Psoas muscle (tissue), 8 donors: Measurements from ENCODE around the gene LGR4. TPM values are rescaled to one million over a fixed set of nuclear protein-coding genes. Genes with fewer than 3 reads are reported as not detected.

Source experiments
- ATAC-seq, 4 donors: fragments of 200-7000 bp; cut with Tn5 transposase; one replicate each; pipeline ENCODE4 v1.9.1; 2020; ENCODE audit warnings: moderate library complexity in 3 of 4, mild to moderate bottlenecking in 2 of 4
- DNase-seq, 2 donors: peaks; one replicate each; pipeline ENCODE4 v3.0.0-alpha.2; 2020
- H3K27ac ChIP-seq: fragments of 200-600 bp; one replicate; pipeline ENCODE4 v1.8.0; 2022
- H3K27me3 ChIP-seq, 3 donors: fragments of 200-600 bp in 1 of 3; one replicate each; pipeline versions ENCODE4 v1.6.1 to v1.8.0; 2013 to 2022; ENCODE audit warnings: low read length in 2 of 3, mild to moderate bottlenecking in 2 of 3, moderate library complexity in 1 of 3; ENCODE audit not compliant: insufficient read depth in 3 of 3
- H3K36me3 ChIP-seq, 2 donors: fragments of 200-600 bp in 1 of 2; one replicate each; pipeline versions ENCODE4 v1.6.1 to v1.8.0; 2013 to 2022; ENCODE audit warnings: low read depth in 1 of 2, mild to moderate bottlenecking in 1 of 2, moderate library complexity in 1 of 2; ENCODE audit not compliant: insufficient read depth in 1 of 2
- H3K4me1 ChIP-seq: fragments of 200-600 bp; one replicate; pipeline ENCODE4 v1.8.0; 2022
- H3K4me3 ChIP-seq: fragments of 200-600 bp; one replicate; pipeline ENCODE4 v1.8.0; 2022; ENCODE audit warnings: mild to moderate bottlenecking
- H3K9me3 ChIP-seq: fragments of 200-600 bp; one replicate; pipeline ENCODE4 v1.8.0; 2022
- WGBS, 3 donors: extraction: QIAGEN DNeasy Blood & Tissue Kit; methylation state at CpG; one replicate each; pipeline versions ENCODE4 v1.1.6 to v1.1.7; 2013; 5-methylcytosine and 5-hydroxymethylcytosine counted together
- intact Hi-C, 2 donors: fragments of 100-400 bp; cut with DNase I; formaldehyde crosslinking; loops; one replicate each; pipeline versions ENCODE4 v1.11.0 to v1.14.2; 2022
- polyA plus RNA-seq, 3 donors: library from polyadenylated mRNA; stranded (reverse); fragments of 200-250 nt; gene quantifications; one replicate each; pipeline ENCODE4 v1.2.3, GENCODE V29; 2013
- total RNA-seq, 4 donors: library from RNA; stranded (reverse); fragmentation: NEBNext Ultra II Directional in 2 of 4; extraction: Animal tissue kit (Norgen Biotek cat#: 25700) in 2 of 4; gene quantifications; one replicate each; pipeline versions ENCODE4 v1.2.1 to v1.2.4, GENCODE V29; 2021 to 2023
- TF ChIP-seq, protein P1 (sequence below): fragments of 200-600 bp; IDR thresholded peaks from one replicate; pipeline ENCODE4 v1.8.0; 2022; ENCODE audit warnings: antibody characterized with exemption
- donor health status: healthy with polysubstance abuse.
- donor health status: DM: no; HTN: no; CAD: no; lungs with moderate emphysema.
- donor health status: Bipolar disorder and iron deficiency.
- donor health status: healthy.
- donor health status: DM: yes; HTN: yes; CAD: no.
- donor health status: DM: no; HTN: no; CAD: no.
- donor health status: DM: no; HTN: no; CAD: no.
- donor health status: DM: yes; HTN: yes; CAD: no.

The LGR4 gene
- total and polyA plus RNA-seq, 7 donors, result 3.9 to 15.2 (median 8.0) TPM

GRCh38 chr11:27392278-27393114, 80.1 kb downstream of the LGR4 start:
- Histone ChIP-seq H3K36me3 (no peaks in the 10 kb centered on the region), H3K4me3 (no peak overlapping the region), H3K9me3 (no peaks in the 10 kb centered on the region), H3K27ac (no peak overlapping the region), H3K27me3 (no peaks in the 10 kb centered on the region), H3K4me1 (peaks cover 9% of the 10 kb centered on the region)
- ATAC-seq, result no peak
- no peak for DNase-seq
- intact Hi-C loops, result no loop called here
- WGBS, 3 donors, result 69 to 83% (median 78%) methylated on average over 4 of the region's 4 CpGs
- TF ChIP-seq, protein P1, sequence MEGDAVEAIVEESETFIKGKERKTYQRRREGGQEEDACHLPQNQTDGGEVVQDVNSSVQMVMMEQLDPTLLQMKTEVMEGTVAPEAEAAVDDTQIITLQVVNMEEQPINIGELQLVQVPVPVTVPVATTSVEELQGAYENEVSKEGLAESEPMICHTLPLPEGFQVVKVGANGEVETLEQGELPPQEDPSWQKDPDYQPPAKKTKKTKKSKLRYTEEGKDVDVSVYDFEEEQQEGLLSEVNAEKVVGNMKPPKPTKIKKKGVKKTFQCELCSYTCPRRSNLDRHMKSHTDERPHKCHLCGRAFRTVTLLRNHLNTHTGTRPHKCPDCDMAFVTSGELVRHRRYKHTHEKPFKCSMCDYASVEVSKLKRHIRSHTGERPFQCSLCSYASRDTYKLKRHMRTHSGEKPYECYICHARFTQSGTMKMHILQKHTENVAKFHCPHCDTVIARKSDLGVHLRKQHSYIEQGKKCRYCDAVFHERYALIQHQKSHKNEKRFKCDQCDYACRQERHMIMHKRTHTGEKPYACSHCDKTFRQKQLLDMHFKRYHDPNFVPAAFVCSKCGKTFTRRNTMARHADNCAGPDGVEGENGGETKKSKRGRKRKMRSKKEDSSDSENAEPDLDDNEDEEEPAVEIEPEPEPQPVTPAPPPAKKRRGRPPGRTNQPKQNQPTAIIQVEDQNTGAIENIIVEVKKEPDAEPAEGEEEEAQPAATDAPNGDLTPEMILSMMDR, result no peak

GRCh38 chr11:27391331-27392015, 81.1 kb downstream of the LGR4 start:
- H3K27me3 ChIP-seq, result no peaks in the 10 kb centered on the region
- no peaks in the 10 kb centered on the region for H3K9me3 ChIP-seq
- intact Hi-C loops, result no loop called here
- ATAC-seq, result peak in 1 of 4 donors; percentile 37
- no peak for DNase-seq
- WGBS, 3 donors, result 67 to 81% (median 67%) methylated on average over 5 of the region's 5 CpGs
- H3K27ac ChIP-seq, result no peak overlapping the region
- peaks cover 9% of the 10 kb centered on the region for H3K4me1 ChIP-seq
- no peaks in the 10 kb centered on the region for H3K36me3 ChIP-seq
- TF ChIP-seq, protein P1, result no peak
- no peak overlapping the region for H3K4me3 ChIP-seq

DNA sequence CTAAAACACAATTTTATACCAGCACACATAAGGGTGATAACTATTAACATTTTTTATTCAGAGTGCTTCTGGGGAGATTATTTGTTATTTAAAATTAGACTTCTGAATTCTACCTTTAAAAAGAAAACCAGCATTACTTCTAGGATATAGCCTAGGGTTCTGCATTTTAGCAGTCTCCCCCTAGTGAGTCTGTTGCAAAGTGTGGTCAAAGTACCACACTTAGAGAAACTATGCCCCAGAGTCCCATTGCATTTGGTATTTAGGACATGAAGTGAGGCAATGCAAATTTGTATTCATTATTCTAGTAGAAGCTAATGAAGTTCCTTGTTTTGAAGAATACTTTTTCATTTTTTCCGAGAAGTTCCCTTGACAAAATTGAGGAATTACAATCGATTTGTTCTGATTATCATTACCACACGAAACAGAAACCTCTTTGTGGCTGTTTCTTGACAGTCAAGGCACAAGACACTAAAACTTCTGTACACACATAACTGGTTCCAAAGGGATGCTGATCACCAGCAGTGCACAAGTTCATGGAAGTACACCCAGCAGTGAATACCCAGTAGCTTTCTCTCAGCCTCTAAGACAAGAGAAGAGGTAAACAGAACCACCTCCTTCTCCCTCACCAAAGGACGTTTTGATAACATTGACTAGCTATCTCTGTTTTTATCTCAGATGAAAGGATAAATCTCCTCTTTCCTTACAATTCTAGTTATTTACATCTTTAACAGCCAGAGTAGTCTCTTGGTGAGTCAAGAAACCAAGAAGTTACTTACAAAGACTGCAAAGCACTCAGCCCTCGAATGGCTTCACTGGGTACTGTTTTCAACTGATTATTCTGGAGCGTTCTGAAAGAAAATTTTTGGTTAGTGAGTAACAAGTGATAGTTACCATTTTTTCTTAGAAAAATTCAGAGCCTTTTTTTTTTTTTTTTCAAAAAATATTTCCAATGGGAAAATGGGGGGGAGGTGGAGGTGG, 82.0 kb downstream of the LGR4 start:
- Histone ChIP-seq H3K4me1 (peaks cover 4% of the 10 kb centered on the region), H3K27me3 (no peaks in the 10 kb centered on the region), H3K27ac (no peak overlapping the region), H3K4me3 (no peak overlapping the region), H3K36me3 (no peaks in the 10 kb centered on the region), H3K9me3 (no peaks in the 10 kb centered on the region)
- 82 to 89% (median 87%) methylated on average over 6 of the region's 6 CpGs for WGBS, 3 donors
- ATAC-seq (no peak), DNase-seq (no peak)
- TF ChIP-seq, protein P1, result no peak
- intact Hi-C loops, result no loop called here

DNA sequence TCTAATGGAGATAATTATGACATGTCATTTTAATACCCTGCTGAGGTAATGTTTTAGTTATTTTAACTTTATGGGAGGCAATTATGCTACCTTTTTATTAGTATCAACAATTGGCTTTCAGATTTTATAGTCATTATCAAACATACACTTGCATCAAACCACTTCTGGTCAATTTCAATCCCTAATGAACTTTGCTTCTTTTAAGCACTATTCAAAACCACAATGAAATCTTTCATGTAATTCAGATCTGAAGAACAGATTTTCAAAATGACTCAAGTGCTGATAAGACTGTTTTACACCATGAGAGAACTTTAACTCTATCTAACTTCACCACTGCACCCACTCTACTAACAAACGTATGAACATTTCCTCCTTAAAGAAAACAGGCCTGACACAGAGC, 83.7 kb downstream of the LGR4 start:
- ATAC-seq (no peak), DNase-seq (no peak)
- Histone ChIP-seq H3K27me3 (no peaks in the 10 kb centered on the region), H3K4me3 (no peak overlapping the region), H3K27ac (no peak overlapping the region), H3K4me1 (no peaks in the 10 kb centered on the region), H3K36me3 (peaks cover 0 to 11% of the 10 kb centered on the region in 2 donors), H3K9me3 (no peaks in the 10 kb centered on the region)
- WGBS, 3 donors, result 88 to 94% (median 92%) methylated on average over 1 of the region's 1 CpG
- TF ChIP-seq, protein P1, result no peak
- intact Hi-C loops, result no loop called here
